SK-N-SH (cell line): ENCODE results near the gene NR6A1. TPM values are rescaled to one million over a fixed set of nuclear protein-coding genes. Genes with fewer than 3 reads are reported as not detected.
"Not testable (repeated sequence)": the region's sequence is repeated elsewhere in the genome, so short reads cannot be mapped to it uniquely, and the experiment has no call there.

Experiments used
- CTCF ChIA-PET: fragments of 300-600, 350-600 bp; formaldehyde crosslinking; extraction: SDS; loops from one replicate; lab custom pipeline; 2021; lab: Yijun Ruan, JAX
- POLR2A ChIA-PET: fragments of 350-600 bp; sonication (Branson Sonifier 250); formaldehyde crosslinking; extraction: SDS; loops from one replicate; lab custom pipeline; 2020; ENCODE audit warnings: antibody characterized with exemption, inconsistent platforms; lab: Yijun Ruan, JAX
- DNase-seq: peaks from one replicate; pipeline ENCODE4 v3.0.0; 2012
- H2AFZ ChIP-seq: fragments of 200-600 bp; sonication (generic); 2 replicates; pipeline ENCODE4 v1.8.1; 2016; ENCODE audit warnings: antibody characterized with exemption, mild to moderate bottlenecking, low read depth
- H3F3A ChIP-seq: fragments of 200-600 bp; sonication (generic); replicated peaks from 2 replicates; pipeline ENCODE3; 2016; ENCODE audit warnings: antibody characterized with exemption, mild to moderate bottlenecking; ENCODE audit not compliant: insufficient read depth
- H3K27ac ChIP-seq, 2 experiments: fragments of 200-500 bp in 1 of 2; fragments of 200-600 bp in 1 of 2; sonication (Bioruptor generic) in 1 of 2; sonication (generic), shearing (Covaris generic) in 1 of 2; 2 replicates each; pipeline versions ENCODE4 v1.5.1 to v1.6.1; 2014 to 2016; ENCODE audit warnings: low read depth in 2 of 2, inconsistent platforms in 1 of 2, low read length in 1 of 2, mild to moderate bottlenecking in 1 of 2, mixed read lengths in 1 of 2
- H3K27me3 ChIP-seq: fragments of 200-600 bp; sonication (generic), shearing (Covaris generic); 2 replicates; pipeline ENCODE4 v1.6.1; 2016; ENCODE audit warnings: mixed run types; ENCODE audit not compliant: insufficient read depth
- H3K36me3 ChIP-seq, 2 experiments: fragments of 200-500 bp in 1 of 2; fragments of 200-600 bp in 1 of 2; sonication (Bioruptor generic) in 1 of 2; sonication (generic) in 1 of 2; replicated peaks in 1 of 2; 2 replicates each; pipeline versions ENCODE3 to v1.5.1; 2014 to 2016; ENCODE audit warnings: low read length in 1 of 2, mild to moderate bottlenecking in 1 of 2; ENCODE audit not compliant: insufficient read depth in 2 of 2, control insufficient read depth in 1 of 2
- H3K4me1 ChIP-seq, 2 experiments: fragments of 200-500 bp in 1 of 2; fragments of 200-600 bp in 1 of 2; sonication (Bioruptor generic) in 1 of 2; sonication (generic), shearing (Covaris generic) in 1 of 2; 2 replicates each; pipeline versions ENCODE4 v1.5.1 to v1.6.1; 2014 to 2016; ENCODE audit warnings: low read depth in 1 of 2, low read length in 1 of 2, mixed run types in 1 of 2; ENCODE audit not compliant: insufficient read depth in 2 of 2, control insufficient read depth in 1 of 2
- H3K4me2 ChIP-seq: fragments of 200-600 bp; sonication (generic), shearing (Covaris generic); 2 replicates; pipeline ENCODE4 v1.6.1; 2017; ENCODE audit warnings: mixed run types
- H3K4me3 ChIP-seq, 2 experiments: fragments of 200-500 bp in 1 of 2; fragments of 200-600 bp in 1 of 2; sonication (Bioruptor generic) in 1 of 2; sonication (generic), shearing (Covaris generic) in 1 of 2; 2 replicates each; pipeline versions ENCODE4 v1.5.1 to v1.8.1; 2014 to 2016; ENCODE audit warnings: low read depth in 2 of 2, inconsistent platforms in 1 of 2, low read length in 1 of 2, mild to moderate bottlenecking in 1 of 2, mixed read lengths in 1 of 2, moderate library complexity in 1 of 2
- H3K79me2 ChIP-seq: fragments of 200-600 bp; sonication (generic); 2 replicates; pipeline ENCODE4 v1.8.1; 2017; ENCODE audit warnings: mild to moderate bottlenecking; ENCODE audit not compliant: insufficient read depth
- H3K9ac ChIP-seq: fragments of 200-600 bp; sonication (generic); 2 replicates; pipeline ENCODE4 v1.6.1; 2017; ENCODE audit warnings: mixed run types
- H3K9me2 ChIP-seq: fragments of 200-600 bp; sonication (generic); 2 replicates; pipeline ENCODE4 v1.6.1; 2017; ENCODE audit warnings: mixed run types
- H3K9me3 ChIP-seq: fragments of 200-600 bp; sonication (generic); 2 replicates; pipeline ENCODE4 v1.6.1; 2017; ENCODE audit warnings: mixed run types, mild to moderate bottlenecking, moderate library complexity
- H4K20me1 ChIP-seq: fragments of 200-600 bp; sonication (generic); 2 replicates; pipeline ENCODE4 v1.6.1; 2017; ENCODE audit warnings: mild to moderate bottlenecking, mixed run types; ENCODE audit not compliant: insufficient read depth
- CTCF ChIP-seq: fragments of 200-600 bp; sonication (generic); IDR thresholded peaks from 2 replicates; pipeline ENCODE4 v1.6.1; 2017; ENCODE audit warnings: antibody characterized with exemption, mild to moderate bottlenecking, moderate library complexity
- ELF1 ChIP-seq: IDR thresholded peaks from 2 replicates; pipeline ENCODE4 v1.4.0; 2012
- EZH2phosphoT487 ChIP-seq: fragments of 200-600 bp; sonication (generic); IDR thresholded peaks from 2 replicates; pipeline ENCODE4 v1.6.1; 2017; ENCODE audit warnings: low read depth, mixed run types, mild to moderate bottlenecking, antibody characterized with exemption, moderate library complexity, borderline replicate concordance
- FOSL2 ChIP-seq: IDR thresholded peaks from 2 replicates; pipeline ENCODE4 v1.4.0; 2012; ENCODE audit warnings: low read depth, mild to moderate bottlenecking, moderate library complexity, borderline replicate concordance
- FOXJ3 ChIP-seq: sonication (generic); formaldehyde crosslinking; IDR thresholded peaks from 2 replicates; pipeline ENCODE4 v1.5.1; 2020; ENCODE audit warnings: mild to moderate bottlenecking, missing genetic modification reagents
- GATA2 ChIP-seq: sonication (generic); formaldehyde crosslinking; IDR thresholded peaks from 2 replicates; pipeline ENCODE4 v1.5.0; 2020; ENCODE audit warnings: mild to moderate bottlenecking, missing genetic modification reagents
- JUND ChIP-seq: IDR thresholded peaks from 2 replicates; pipeline ENCODE4 v1.4.0; 2012
- MEF2A ChIP-seq: IDR thresholded peaks from 2 replicates; pipeline ENCODE4 v1.4.0; 2012; ENCODE audit warnings: low read depth, borderline replicate concordance
- MXI1 ChIP-seq: IDR thresholded peaks from 2 replicates; pipeline ENCODE4 v1.6.1; 2012; ENCODE audit warnings: mild to moderate bottlenecking, low read depth, low read length, improper control_type of control experiment
- NFIC ChIP-seq: IDR thresholded peaks from 2 replicates; pipeline ENCODE4 v1.4.0; 2012; ENCODE audit warnings: borderline replicate concordance
- REST ChIP-seq: IDR thresholded peaks from 2 replicates; pipeline ENCODE4 v1.6.1; 2012; ENCODE audit warnings: mild to moderate bottlenecking, low read depth, low read length, moderate library complexity
- TAF1 ChIP-seq: IDR thresholded peaks from 2 replicates; pipeline ENCODE4 v1.6.1; 2012; ENCODE audit warnings: low read depth, mild to moderate bottlenecking, low read length, moderate library complexity, borderline replicate concordance
- TCF12 ChIP-seq: IDR thresholded peaks from 2 replicates; pipeline ENCODE4 v1.4.0; 2012
- USF1 ChIP-seq: IDR thresholded peaks from 2 replicates; pipeline ENCODE4 v1.4.0; 2012; ENCODE audit warnings: low read depth, borderline replicate concordance
- USF2 ChIP-seq: fragments of 150-350 bp; IDR thresholded peaks from 2 replicates; pipeline ENCODE4 v1.6.1; 2017; ENCODE audit warnings: antibody characterized with exemption, low read length, low read depth, borderline replicate concordance
- ZBTB33 ChIP-seq: IDR thresholded peaks from 2 replicates; pipeline ENCODE4 v1.4.0; 2012; ENCODE audit warnings: low read depth, borderline replicate concordance
- WGBS: methylation state at CpG from one replicate; pipeline ENCODE4 v1.1.6; 2017; ENCODE audit warnings: low lambda C conversion rate; 5-methylcytosine and 5-hydroxymethylcytosine counted together
- polyA plus RNA-seq, 3 experiments: library from polyadenylated mRNA; depleted of rRNA; stranded (reverse); fragments of >200 nt; gene quantifications; 2 replicates each; pipeline ENCODE4 v1.2.3, GENCODE V29; 2012

The NR6A1 gene
- polyA plus RNA-seq, 1 of the 3 experiments (the other 2 are of a cell fraction) = 1.2 TPM

GRCh38 chr9:124734741-124735083, 36.4 kb downstream of the NR6A1 start:
- H3K9me2 ChIP-seq, H3K4me3 ChIP-seq, H3K9me3 ChIP-seq, H4K20me1 ChIP-seq, H2AFZ ChIP-seq, H3K27me3 ChIP-seq, POLR2A ChIA-PET, DNase-seq, H3K9ac ChIP-seq: not testable (repeated sequence)
- peaks cover 0 to 15% of the 10 kb centered on the region in 2 experiments for H3K36me3 ChIP-seq
- peaks cover 13% of the 10 kb centered on the region for H3F3A ChIP-seq
- H3K79me2 ChIP-seq = peaks cover 11% of the 10 kb centered on the region; the same call in 1 of the 2 replicates
- peak overlapping the region; percentile 54 for H3K4me2 ChIP-seq
- peaks cover 0 to 19% of the 10 kb centered on the region in 2 experiments; a peak in 1 of 4 replicates for H3K4me1 ChIP-seq
- CTCF ChIA-PET = interaction anchor here (1.3 to 3.7 kb wide), 3 partner anchors 19 to 30 kb away, joined by 4 to 19 read pairs (median 9); no protein-coding TSS in a partner anchor
- peak overlapping the region in 1 of 2 experiments; percentile 65; a peak in 3 of 4 replicates for H3K27ac ChIP-seq
- 84% methylated on average over 7 of the region's 7 CpGs for WGBS

GRCh38 chr9:124733964-124734740, 37.0 kb downstream of the NR6A1 start:
- Histone ChIP-seq H3K27ac (peak overlapping the region in 1 of 2 experiments; percentile 65; a peak in 2 of 4 replicates), H3K27me3 (no peaks in the 10 kb centered on the region), H3K4me3 (no peak overlapping the region), H3F3A (peaks cover 13% of the 10 kb centered on the region), H3K4me1 (peaks cover 0 to 19% of the 10 kb centered on the region in 2 experiments; a peak in 1 of 4 replicates), H3K36me3 (peaks cover 0 to 15% of the 10 kb centered on the region in 2 experiments), H3K9me2 (no peaks in the 10 kb centered on the region), H3K79me2 (peaks cover 8% of the 10 kb centered on the region; the same call in 1 of the 2 replicates), H3K9ac (no peak overlapping the region), H3K9me3 (no peaks in the 10 kb centered on the region), H4K20me1 (no peaks in the 10 kb centered on the region), H2AFZ (no peak overlapping the region), H3K4me2 (peak overlapping the region; percentile 54; the same call in 1 of the 2 replicates)
- POLR2A ChIA-PET = no interaction called here
- DNase-seq = no peak
- WGBS = 91% methylated on average over 14 of the region's 14 CpGs
- CTCF ChIA-PET = interaction anchor here (1.0 to 3.7 kb wide), 4 partner anchors 9 to 31 kb away, joined by 3 to 19 read pairs (median 6); no protein-coding TSS in a partner anchor
- TF ChIP-seq MXI1 (no peak), USF1 (no peak), TAF1 (no peak), USF2 (no peak), MEF2A (no peak), ZBTB33 (no peak), NFIC (no peak), FOSL2 (no peak), ELF1 (no peak), CTCF (no peak), JUND (no peak), TCF12 (no peak), REST (no peak), GATA2 (CRISPR knock-in tag) (no peak), FOXJ3 (no peak), EZH2phosphoT487 (no peak)
